GM12873 (cell line): ENCODE measurements around the gene CPZ.

ENCODE experiments used
- CTCF ChIP-seq: IDR thresholded peaks from 2 replicates; pipeline ENCODE4 v1.5.1; 2012; ENCODE audit warnings: low read depth, mild to moderate bottlenecking, moderate library complexity, low read length, control low read depth; ENCODE audit not compliant: insufficient read depth; ENCODE audit errors: missing control alignments

CPZ gene

GRCh38 chr4:8639777-8640720 lies 47.5 kb downstream of the CPZ start:
- no peak for TF ChIP-seq CTCF

- TF ChIP-seq CTCF: no peak
Measured at GRCh38 chr4:8640816-8641215, 48.3 kb downstream of the CPZ start.

GRCh38 chr4:8641256-8641655 lies 48.7 kb downstream of the CPZ start:
- no peak for TF ChIP-seq CTCF

- no peak for TF ChIP-seq CTCF
Measured at GRCh38 chr4:8641931-8642650, 49.5 kb downstream of the CPZ start.

- no peak for TF ChIP-seq CTCF
Measured at GRCh38 chr4:8642651-8643321, 50.2 kb downstream of the CPZ start.

- no peak for TF ChIP-seq CTCF
Measured at GRCh38 chr4:8643441-8643840, 50.9 kb downstream of the CPZ start.

GRCh38 chr4:8643986-8644385 lies 51.4 kb downstream of the CPZ start:
- no peak for TF ChIP-seq CTCF
